ENCODE data around the gene ADCYAP1R1. TPM values are rescaled to one million over a fixed set of nuclear protein-coding genes. Genes with fewer than 3 reads are reported as not detected.

ADCYAP1R1 gene
- polyA plus RNA-seq, 3 donors = not detected

- DNase-seq = no peak
Measured at GRCh38 chr7:31109751-31110150, 57.6 kb downstream of the ADCYAP1R1 start.

GRCh38 chr7:31110331-31111108 is 58.4 kb downstream of the ADCYAP1R1 start:
- DNase-seq = no peak
- H3K4me1 Mint-ChIP-seq = no peaks in the 10 kb centered on the region
- H3K27ac Mint-ChIP-seq = no peak overlapping the region
- no peaks in the 10 kb centered on the region for H3K4me1 ChIP-seq (ENCODE audit: control insufficient read depth in 1 of 2, insufficient read depth in 2 of 2, low read length in 2 of 2)
- intact Hi-C loops (cut with micrococcal nuclease) = no loop called here
- H4K20me1 ChIP-seq (ENCODE audit: insufficient read depth, low read length) = no peaks in the 10 kb centered on the region
- no peaks in the 10 kb centered on the region for H3K27me3 ChIP-seq (ENCODE audit: control insufficient read depth in 2 of 2, insufficient read depth in 2 of 2, low read length in 2 of 2)
- H3K27me3 Mint-ChIP-seq (ENCODE audit: low read depth in 3 of 3) = peaks cover 3 to 4% (median 3%) of the 10 kb centered on the region in 3 donors
- peaks cover 0 to 2% (median 0%) of the 10 kb centered on the region in 7 donors for H3K9me3 Mint-ChIP-seq
- no peaks in the 10 kb centered on the region for H3K79me2 ChIP-seq (ENCODE audit: insufficient read depth, low read length)
- H2AFZ ChIP-seq (ENCODE audit: insufficient read depth, low read depth, low read length, poor library complexity, severe bottlenecking) = no peak overlapping the region
- H3K27ac ChIP-seq (ENCODE audit: low read depth in 1 of 2, low read length in 2 of 2) = no peak overlapping the region
- H3K9me3 ChIP-seq (replicated peaks in 1 of 2; ENCODE audit: control insufficient read depth in 1 of 2, insufficient read depth in 1 of 2, low read length in 2 of 2) = no peaks in the 10 kb centered on the region
- no peak overlapping the region for H3K4me3 Mint-ChIP-seq
- no peak for TF ChIP-seq CTCF (IDR thresholded peaks at IDR 0.05)
- no peaks in the 10 kb centered on the region for H3K36me3 ChIP-seq (replicated peaks in 1 of 2; ENCODE audit: control insufficient read depth in 1 of 2, insufficient read depth in 2 of 2, low read length in 2 of 2)
- H3K36me3 Mint-ChIP-seq = no peaks in the 10 kb centered on the region
- WGBS (ENCODE audit: insufficient coverage) = 94% methylated on average over 7 of the region's 7 CpGs
- H3K9ac ChIP-seq (ENCODE audit: insufficient read depth, low read length, poor library complexity, severe bottlenecking) = no peak overlapping the region
- H3K4me3 ChIP-seq (replicated peaks in 1 of 3; ENCODE audit: low read depth in 2 of 3, low read length in 3 of 3) = no peak overlapping the region
- no peak overlapping the region for H3K4me2 ChIP-seq (replicated peaks; ENCODE audit: extremely low read depth, low read length, poor library complexity, severe bottlenecking)

More at GRCh38 chr7:31109751-31110150, 57.6 kb downstream of the ADCYAP1R1 start:
- WGBS (ENCODE audit: insufficient coverage) = no CpG with 5 or more reads among the region's 3 CpGs
- no peaks in the 10 kb centered on the region for H3K27me3 ChIP-seq (ENCODE audit: control insufficient read depth in 2 of 2, insufficient read depth in 2 of 2, low read length in 2 of 2)
- no peaks in the 10 kb centered on the region for H4K20me1 ChIP-seq (ENCODE audit: insufficient read depth, low read length)
- intact Hi-C loops (cut with micrococcal nuclease) = no loop called here
- H2AFZ ChIP-seq (ENCODE audit: insufficient read depth, low read depth, low read length, poor library complexity, severe bottlenecking) = no peak overlapping the region
- Mint-ChIP-seq H3K36me3 (no peaks in the 10 kb centered on the region), H3K27me3 (ENCODE audit: low read depth in 3 of 3) (peaks cover 3 to 4% (median 3%) of the 10 kb centered on the region in 3 donors), H3K4me3 (no peak overlapping the region), H3K27ac (no peak overlapping the region), H3K4me1 (no peaks in the 10 kb centered on the region), H3K9me3 (peaks cover 0 to 2% (median 0%) of the 10 kb centered on the region in 7 donors)
- H3K4me2 ChIP-seq (replicated peaks; ENCODE audit: extremely low read depth, low read length, poor library complexity, severe bottlenecking) = no peak overlapping the region
- no peak for TF ChIP-seq CTCF (IDR thresholded peaks at IDR 0.05)
- no peaks in the 10 kb centered on the region for H3K4me1 ChIP-seq (ENCODE audit: control insufficient read depth in 1 of 2, insufficient read depth in 2 of 2, low read length in 2 of 2)
- no peaks in the 10 kb centered on the region for H3K79me2 ChIP-seq (ENCODE audit: insufficient read depth, low read length)
- no peak overlapping the region for H3K4me3 ChIP-seq (replicated peaks in 1 of 3; ENCODE audit: low read depth in 2 of 3, low read length in 3 of 3)
- H3K9ac ChIP-seq (ENCODE audit: insufficient read depth, low read length, poor library complexity, severe bottlenecking) = no peak overlapping the region
- H3K36me3 ChIP-seq (replicated peaks in 1 of 2; ENCODE audit: control insufficient read depth in 1 of 2, insufficient read depth in 2 of 2, low read length in 2 of 2) = no peaks in the 10 kb centered on the region
- H3K9me3 ChIP-seq (replicated peaks in 1 of 2; ENCODE audit: control insufficient read depth in 1 of 2, insufficient read depth in 1 of 2, low read length in 2 of 2) = no peaks in the 10 kb centered on the region
- no peak overlapping the region for H3K27ac ChIP-seq (ENCODE audit: low read depth in 1 of 2, low read length in 2 of 2)
